NCI-H2227 treated with DMSO at 0.1 percent for 48 hours (cell line): ENCODE results near the gene ANKRD33B.
"Not testable (repeated sequence)": the region's sequence is repeated elsewhere in the genome, so short reads cannot be mapped to it uniquely, and the experiment has no call there.

Source experiments
- DNase-seq: peaks from one replicate; lab custom pipeline; 2025; lab: John Stamatoyannopoulos, UW

The ANKRD33B gene

GRCh38 chr5:10537624-10538023 is 26.2 kb upstream of the ANKRD33B start:
- DNase-seq: no peak

GRCh38 chr5:10538103-10538788 is 25.6 kb upstream of the ANKRD33B start:
- DNase-seq: no peak

GRCh38 chr5:10538789-10539686 is 24.8 kb upstream of the ANKRD33B start:
- no peak for DNase-seq

- DNase-seq: no peak
Measured at GRCh38 chr5:10539687-10539998, 24.2 kb upstream of the ANKRD33B start.

- DNase-seq: no peak
Measured at GRCh38 chr5:10540036-10540544, 23.8 kb upstream of the ANKRD33B start.

- no peak for DNase-seq
Measured at GRCh38 chr5:10540951-10541646, 22.8 kb upstream of the ANKRD33B start.

GRCh38 chr5:10542055-10542550 is 21.8 kb upstream of the ANKRD33B start:
- DNase-seq: no peak

- DNase-seq: no peak
Measured at GRCh38 chr5:10543585-10544040, 20.3 kb upstream of the ANKRD33B start.

GRCh38 chr5:10545084-10545483 is 18.8 kb upstream of the ANKRD33B start:
- no peak for DNase-seq

GRCh38 chr5:10546186-10546585 is 17.7 kb upstream of the ANKRD33B start:
- no peak for DNase-seq

- DNase-seq: no peak
Measured at GRCh38 chr5:10548418-10549122, 15.3 kb upstream of the ANKRD33B start.

- not testable (repeated sequence) for DNase-seq
Measured at GRCh38 chr5:10549123-10549514, 14.8 kb upstream of the ANKRD33B start.

GRCh38 chr5:10550222-10550995 is 13.5 kb upstream of the ANKRD33B start:
- DNase-seq: no peak

- DNase-seq: no peak
Measured at GRCh38 chr5:10551782-10552138, 12.1 kb upstream of the ANKRD33B start.

- no peak for DNase-seq
Measured at GRCh38 chr5:10552183-10553143, 11.4 kb upstream of the ANKRD33B start.

- DNase-seq: no peak
Measured at GRCh38 chr5:10553476-10553875, 10.4 kb upstream of the ANKRD33B start.

- DNase-seq: no peak
Measured at GRCh38 chr5:10555277-10555684, 8.6 kb upstream of the ANKRD33B start.

- DNase-seq: no peak
Measured at GRCh38 chr5:10556289-10556807, 7.5 kb upstream of the ANKRD33B start.

GRCh38 chr5:10556893-10557746 is 6.8 kb upstream of the ANKRD33B start:
- no peak for DNase-seq
